Muscle layer of duodenum (tissue), 2 donors: ENCODE measurements around the gene MLPH.

Experiments used
- H3K27ac ChIP-seq: one replicate; pipeline ENCODE4 v1.7.0; 2013; ENCODE audit warnings: mild to moderate bottlenecking, low read length
- H3K27me3 ChIP-seq: one replicate; pipeline ENCODE4 v1.7.0; 2013; ENCODE audit warnings: low read depth, mild to moderate bottlenecking, control low read depth, low read length
- H3K36me3 ChIP-seq, 2 donors: one replicate each; pipeline ENCODE4 v1.7.0; 2013; ENCODE audit warnings: low read length in 2 of 2, control low read depth in 1 of 2, mild to moderate bottlenecking in 1 of 2; ENCODE audit not compliant: insufficient read depth in 2 of 2, control insufficient read depth in 1 of 2
- H3K4me1 ChIP-seq, 2 donors: one replicate each; pipeline ENCODE4 v1.7.0; 2013; ENCODE audit warnings: low read length in 2 of 2, mild to moderate bottlenecking in 2 of 2, control low read depth in 1 of 2, moderate library complexity in 1 of 2; ENCODE audit not compliant: insufficient read depth in 2 of 2, control insufficient read depth in 1 of 2
- H3K4me3 ChIP-seq, 2 donors: one replicate each; pipeline ENCODE4 v1.7.0; 2013; ENCODE audit warnings: low read length in 2 of 2, low read depth in 1 of 2, mild to moderate bottlenecking in 1 of 2
- H3K9me3 ChIP-seq, 2 donors: one replicate each; pipeline ENCODE4 v1.7.0; 2013; ENCODE audit warnings: low read length in 2 of 2, control low read depth in 1 of 2, mild to moderate bottlenecking in 1 of 2; ENCODE audit not compliant: control insufficient read depth in 1 of 2
- donor health status: healthy.

The MLPH gene

DNA sequence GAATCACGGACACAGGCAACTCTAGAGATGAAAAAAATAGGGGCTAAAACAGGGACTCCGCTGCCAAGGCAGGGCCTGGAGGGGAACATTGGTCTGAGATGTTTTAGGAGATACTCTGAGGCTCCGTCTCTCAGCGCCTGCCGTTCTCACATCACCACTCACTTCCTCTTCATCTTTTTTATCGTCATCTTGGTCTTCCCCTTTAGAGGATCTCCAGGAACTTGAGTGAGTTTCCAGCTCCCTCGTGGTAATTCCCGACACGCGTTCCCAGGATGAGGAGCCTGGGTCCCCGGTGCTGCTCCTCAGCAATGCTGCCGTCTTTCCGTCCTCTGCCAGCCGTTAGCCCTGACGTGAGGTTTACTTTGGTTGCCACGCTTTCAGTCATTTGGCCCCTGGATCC lies 16.1 kb downstream of the MLPH start:
- Histone ChIP-seq H3K9me3 (no peaks in the 10 kb centered on the region), H3K27me3 (no peaks in the 10 kb centered on the region), H3K4me1 (no peaks in the 10 kb centered on the region), H3K4me3 (no peak overlapping the region), H3K27ac (no peak overlapping the region), H3K36me3 (no peaks in the 10 kb centered on the region)

GRCh38 chr2:237505188-237505939 lies 18.3 kb downstream of the MLPH start:
- no peak overlapping the region for H3K27ac ChIP-seq
- no peaks in the 10 kb centered on the region for H3K36me3 ChIP-seq
- no peaks in the 10 kb centered on the region for H3K9me3 ChIP-seq
- H3K4me3 ChIP-seq = no peak overlapping the region
- no peaks in the 10 kb centered on the region for H3K27me3 ChIP-seq
- no peaks in the 10 kb centered on the region for H3K4me1 ChIP-seq

DNA sequence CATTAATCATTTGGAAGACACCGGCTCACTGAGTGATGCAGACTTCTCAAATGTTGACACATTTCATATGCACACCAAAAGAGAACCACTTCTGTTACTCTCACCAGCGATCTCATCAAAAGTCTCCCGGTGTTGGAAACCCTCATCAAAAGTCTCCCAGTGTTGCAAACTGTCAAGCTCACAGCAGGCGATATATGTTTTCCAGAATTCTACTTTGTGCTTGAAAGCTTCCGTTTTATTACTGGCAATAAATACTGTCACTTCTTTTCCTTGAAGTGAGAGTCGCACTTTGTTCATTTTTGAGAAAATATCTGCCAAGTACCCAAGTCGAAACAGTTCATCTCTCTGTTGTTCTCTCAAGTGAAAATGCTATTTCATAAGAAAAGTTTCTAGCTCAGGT lies 20.5 kb downstream of the MLPH start:
- no peaks in the 10 kb centered on the region for H3K27me3 ChIP-seq
- no peaks in the 10 kb centered on the region for H3K9me3 ChIP-seq
- no peak overlapping the region for H3K27ac ChIP-seq
- H3K4me3 ChIP-seq = no peak overlapping the region
- no peaks in the 10 kb centered on the region for H3K4me1 ChIP-seq
- no peaks in the 10 kb centered on the region for H3K36me3 ChIP-seq

DNA sequence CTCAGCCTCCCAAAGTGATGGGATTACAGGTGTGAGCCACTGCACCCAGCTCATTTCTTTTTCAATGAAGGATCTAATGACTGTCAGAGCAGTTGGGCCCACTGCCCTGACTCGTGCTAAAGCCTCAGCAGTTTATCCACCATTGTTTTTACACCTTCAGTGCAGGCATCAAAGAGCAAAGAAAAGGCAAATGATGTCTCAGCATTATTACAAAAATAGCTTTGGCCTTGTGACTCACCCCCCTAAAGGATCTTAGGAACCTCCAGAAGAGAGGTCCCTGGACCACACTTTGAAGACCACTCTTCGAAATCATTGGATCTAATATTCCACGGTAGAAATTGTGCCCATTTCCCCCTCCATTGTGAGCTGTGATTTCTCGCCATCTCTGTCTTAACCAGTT lies 21.3 kb downstream of the MLPH start:
- Histone ChIP-seq H3K27me3 (no peaks in the 10 kb centered on the region), H3K27ac (no peak overlapping the region), H3K36me3 (no peaks in the 10 kb centered on the region), H3K9me3 (no peaks in the 10 kb centered on the region), H3K4me1 (peaks cover 0 to 5% of the 10 kb centered on the region in 2 donors), H3K4me3 (no peak overlapping the region)

- H3K9me3 ChIP-seq = no peaks in the 10 kb centered on the region
These were observed 22.1 kb downstream of the MLPH start for GRCh38 chr2:237509151-237509550.

GRCh38 chr2:237509905-237510304 lies 22.9 kb downstream of the MLPH start:
- Histone ChIP-seq H3K4me1 (peaks cover 0 to 9% of the 10 kb centered on the region in 2 donors), H3K36me3 (no peaks in the 10 kb centered on the region), H3K27ac (no peak overlapping the region)

More at GRCh38 chr2:237509151-237509550, 22.1 kb downstream of the MLPH start:
- Histone ChIP-seq H3K27me3 (no peaks in the 10 kb centered on the region), H3K4me1 (peaks cover 0 to 9% of the 10 kb centered on the region in 2 donors), H3K4me3 (no peak overlapping the region), H3K36me3 (no peaks in the 10 kb centered on the region), H3K27ac (no peak overlapping the region)

GRCh38 chr2:237510502-237511217 lies 23.6 kb downstream of the MLPH start:
- Histone ChIP-seq H3K27ac (no peak overlapping the region), H3K9me3 (no peaks in the 10 kb centered on the region), H3K4me3 (no peak overlapping the region), H3K36me3 (no peaks in the 10 kb centered on the region), H3K27me3 (no peaks in the 10 kb centered on the region), H3K4me1 (peaks cover 0 to 9% of the 10 kb centered on the region in 2 donors)

More at GRCh38 chr2:237509905-237510304, 22.9 kb downstream of the MLPH start:
- Histone ChIP-seq H3K4me3 (no peak overlapping the region), H3K27me3 (no peaks in the 10 kb centered on the region), H3K9me3 (no peaks in the 10 kb centered on the region)

DNA sequence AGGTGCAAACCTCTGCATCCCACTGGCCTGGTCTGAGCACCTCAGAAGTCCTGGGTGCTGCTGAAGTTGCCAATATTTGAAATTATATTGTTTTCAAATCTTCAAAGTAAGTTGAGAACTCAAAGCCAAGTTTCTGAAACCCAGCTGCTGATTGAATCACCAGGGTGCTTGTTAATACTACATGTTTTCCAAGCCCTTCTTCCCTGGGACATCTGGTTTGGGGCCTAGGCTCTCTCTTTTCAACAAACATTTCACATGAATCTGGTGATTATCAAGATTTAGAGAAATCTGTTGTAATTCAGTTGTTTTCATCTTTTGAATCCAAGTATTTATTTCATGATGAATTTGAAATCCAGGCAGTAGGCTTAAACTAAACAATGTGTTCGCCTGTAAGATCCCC lies 24.4 kb downstream of the MLPH start:
- Histone ChIP-seq H3K36me3 (no peaks in the 10 kb centered on the region), H3K9me3 (no peaks in the 10 kb centered on the region), H3K4me3 (no peak overlapping the region), H3K27ac (no peak overlapping the region), H3K4me1 (peaks cover 0 to 9% of the 10 kb centered on the region in 2 donors), H3K27me3 (no peaks in the 10 kb centered on the region)

- H3K27ac ChIP-seq = no peak overlapping the region
- peaks cover 0 to 9% of the 10 kb centered on the region in 2 donors for H3K4me1 ChIP-seq
- no peak overlapping the region for H3K4me3 ChIP-seq
- no peaks in the 10 kb centered on the region for H3K36me3 ChIP-seq
- no peaks in the 10 kb centered on the region for H3K27me3 ChIP-seq
- H3K9me3 ChIP-seq = no peaks in the 10 kb centered on the region
These were observed 24.9 kb downstream of the MLPH start for GRCh38 chr2:237511885-237512405.

DNA sequence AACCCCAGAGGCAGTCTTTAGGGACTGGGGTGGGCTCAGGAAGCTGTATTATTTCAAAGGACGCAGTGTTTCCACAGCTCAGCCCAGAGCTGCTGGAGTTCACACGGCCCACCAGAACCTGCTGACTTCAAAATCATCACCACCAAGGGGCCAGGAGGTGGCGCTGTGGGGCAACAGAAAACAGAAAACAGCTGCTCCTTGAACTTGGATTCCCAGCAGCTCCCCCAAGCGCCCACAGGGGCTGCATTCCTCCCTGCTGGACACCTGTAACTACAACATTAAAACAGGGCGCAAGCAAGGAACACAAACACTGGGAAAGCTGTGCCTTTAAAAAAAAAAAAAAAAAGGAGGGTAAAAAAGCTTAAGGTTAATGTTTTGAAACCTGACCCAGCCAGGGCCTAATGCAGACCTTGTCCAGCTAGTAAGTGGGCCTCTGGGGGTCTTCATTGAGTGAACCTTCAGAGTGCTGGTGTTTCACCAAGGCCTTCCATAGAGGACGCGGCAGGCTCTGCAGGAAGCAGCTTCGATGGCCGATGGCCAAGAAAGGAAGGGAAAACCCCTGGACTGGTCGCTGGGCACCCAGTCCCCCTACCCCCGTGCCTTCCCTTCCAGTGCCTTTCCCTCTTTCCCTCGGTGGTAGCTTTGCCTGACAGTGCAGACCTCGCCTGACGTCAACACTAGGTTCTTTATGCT lies 25.9 kb downstream of the MLPH start:
- Histone ChIP-seq H3K27me3 (no peaks in the 10 kb centered on the region), H3K27ac (peak overlapping the region; percentile 16), H3K36me3 (no peaks in the 10 kb centered on the region), H3K4me3 (no peak overlapping the region), H3K4me1 (peaks cover 0 to 9% of the 10 kb centered on the region in 2 donors), H3K9me3 (no peaks in the 10 kb centered on the region)

DNA sequence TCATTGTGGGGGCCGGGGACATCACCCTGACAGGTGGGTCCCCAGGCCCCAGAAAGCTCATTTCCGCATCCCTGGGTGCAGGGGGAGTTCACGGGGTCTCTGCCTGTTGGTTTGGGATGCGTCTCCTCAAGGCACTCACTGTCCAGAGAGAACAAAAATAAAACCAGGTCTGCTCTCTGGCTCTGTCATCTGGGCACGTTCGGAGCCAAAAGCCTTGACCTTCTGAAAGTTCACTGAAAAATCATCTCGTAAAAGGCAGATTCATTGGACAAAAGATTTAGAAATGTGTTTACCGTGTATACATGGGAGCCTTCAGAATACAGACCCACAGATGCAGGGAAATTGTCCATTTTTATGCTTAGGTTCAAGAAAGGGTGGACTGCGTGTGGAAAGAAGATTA lies 26.6 kb downstream of the MLPH start:
- Histone ChIP-seq H3K4me3 (no peak overlapping the region), H3K9me3 (no peaks in the 10 kb centered on the region), H3K36me3 (no peaks in the 10 kb centered on the region), H3K4me1 (peaks cover 0 to 9% of the 10 kb centered on the region in 2 donors), H3K27ac (no peak overlapping the region), H3K27me3 (no peaks in the 10 kb centered on the region)
